Fibroblast of the aortic adventitia (primary cell): ENCODE results near the gene SFT2D1. TPM values are rescaled to one million over a fixed set of nuclear protein-coding genes. Genes with fewer than 3 reads are reported as not detected.

Source experiments
- DNase-seq: peaks from one replicate; pipeline ENCODE4 v3.0.0-alpha.2; 2010; ENCODE audit warnings: low read depth
- H3K4me3 ChIP-seq: 2 replicates; pipeline ENCODE4 v1.5.1; 2011; ENCODE audit warnings: low read depth, mild to moderate bottlenecking, control low read depth, low read length, moderate library complexity
- CTCF ChIP-seq: IDR thresholded peaks from 2 replicates; pipeline ENCODE4 v1.5.1; 2011; ENCODE audit warnings: mild to moderate bottlenecking, low read length, control low read depth, inconsistent platforms; ENCODE audit not compliant: insufficient read depth
- total RNA-seq: library from RNA; depleted of rRNA; stranded (reverse); fragments of >200 nt; gene quantifications from 2 replicates; pipeline ENCODE4 v1.2.3, GENCODE V29; 2012; ENCODE audit warnings: low replicate concordance

Gene SFT2D1
- total RNA-seq, 1 donor, result 37.7 TPM

GRCh38 chr6:166282394-166283032 is 59.8 kb downstream of the SFT2D1 start:
- H3K4me3 ChIP-seq, result no peak overlapping the region
- peak; percentile 31 for DNase-seq
- TF ChIP-seq CTCF, result no peak

- H3K4me3 ChIP-seq, result no peak overlapping the region
- no peak for DNase-seq
- no peak for TF ChIP-seq CTCF
These were observed 61.2 kb downstream of the SFT2D1 start for GRCh38 chr6:166281104-166281503.

GRCh38 chr6:166279393-166279679 is 63.0 kb downstream of the SFT2D1 start:
- H3K4me3 ChIP-seq, result no peak overlapping the region
- no peak for DNase-seq
- no peak for TF ChIP-seq CTCF

- no peak for TF ChIP-seq CTCF
- no peak overlapping the region for H3K4me3 ChIP-seq
- no peak for DNase-seq
These were observed 63.6 kb downstream of the SFT2D1 start for GRCh38 chr6:166278579-166279392.

GRCh38 chr6:166277892-166278578 is 64.3 kb downstream of the SFT2D1 start:
- H3K4me3 ChIP-seq, result no peak overlapping the region
- TF ChIP-seq CTCF, result no peak
- DNase-seq, result no peak

GRCh38 chr6:166277018-166277417 is 65.3 kb downstream of the SFT2D1 start:
- TF ChIP-seq CTCF, result no peak
- H3K4me3 ChIP-seq, result no peak overlapping the region
- peak; percentile 55 for DNase-seq
